HL-60 (cell line): ENCODE data around the gene OR8S1.

Source experiments
- DNase-seq, 2 experiments: peaks; one replicate each; pipeline ENCODE4 v3.0.0-alpha.2; 2010 to 2020; ENCODE audit warnings: low read depth in 1 of 2, low spot score in 1 of 2
- H3K27ac ChIP-seq: fragments of 250-450 bp; sonication (Bioruptor Pico); replicated peaks from 2 replicates; pipeline ENCODE4 v1.5.1; 2020; ENCODE audit warnings: mild to moderate bottlenecking, moderate library complexity
- H3K27me3 ChIP-seq: fragments of 250-450 bp; sonication (Bioruptor Pico); 2 replicates; pipeline ENCODE4 v1.5.1; 2021; ENCODE audit warnings: mild to moderate bottlenecking, moderate library complexity; ENCODE audit not compliant: insufficient read depth, poor library complexity, severe bottlenecking
- H3K4me3 ChIP-seq: replicated peaks from 2 replicates; pipeline ENCODE4 v1.5.1; 2011; ENCODE audit warnings: mild to moderate bottlenecking, control low read depth, low read length; ENCODE audit not compliant: insufficient read depth
- CTCF ChIP-seq: IDR thresholded peaks from one replicate; pipeline ENCODE4 v1.5.1; 2011; ENCODE audit warnings: low read length, control low read depth, inconsistent platforms; ENCODE audit not compliant: insufficient read depth
- GABPA ChIP-seq: IDR thresholded peaks from 2 replicates; pipeline ENCODE4 v1.6.1; 2012; ENCODE audit warnings: low read depth
- POLR2AphosphoS5 ChIP-seq: IDR thresholded peaks from 2 replicates; pipeline ENCODE4 v1.6.1; 2012; ENCODE audit warnings: low read depth
- REST ChIP-seq: IDR thresholded peaks from 2 replicates; pipeline ENCODE4 v1.6.1; 2012; ENCODE audit warnings: low read depth; ENCODE audit not compliant: insufficient replicate concordance
- SPI1 ChIP-seq: IDR thresholded peaks from 2 replicates; pipeline ENCODE4 v1.6.1; 2012; ENCODE audit warnings: low read depth, mild to moderate bottlenecking, borderline replicate concordance
- long read RNA-seq: library from polyadenylated mRNA; unstranded; transcript quantifications from one replicate; pipeline ENCODE4 v2.0.0, GENCODE V29; 2020

The OR8S1 gene
- long read RNA-seq, result 0 reads

GRCh38 chr12:48525332-48525731, at the start of gene OR8S1:
TSS of gene OR8S1 (plus strand) at chr12:48525632. CDS start at chr12:48525632, 0 bp downstream.
- TF ChIP-seq SPI1 (no peak), GABPA (no peak), REST (no peak), CTCF (no peak), POLR2AphosphoS5 (no peak)
- H3K27me3 ChIP-seq, result no peaks in the 10 kb centered on the region
- no peak for DNase-seq
- H3K4me3 ChIP-seq, result no peak within 1 kb of the TSS
- H3K27ac ChIP-seq, result no peak within 1 kb of the TSS

GRCh38 chr12:48482198-48482597, 43.2 kb upstream of the OR8S1 start, which contains the start of gene C12orf54:
TSS of gene C12orf54 (plus strand) at chr12:48482498. CDS start at chr12:48483297, 799 bp downstream.
- no peak for TF ChIP-seq POLR2AphosphoS5
- TF ChIP-seq GABPA, result no peak
- TF ChIP-seq SPI1, result no peak
- TF ChIP-seq CTCF, result no peak
- TF ChIP-seq REST, result no peak
- no peak within 1 kb of the TSS for H3K4me3 ChIP-seq
- no peak for DNase-seq
- no peaks in the 10 kb centered on the region for H3K27me3 ChIP-seq
- no peak within 1 kb of the TSS for H3K27ac ChIP-seq

- Histone ChIP-seq H3K27me3 (no peaks in the 10 kb centered on the region), H3K4me3 (no peak overlapping the region), H3K27ac (no peak overlapping the region)
- DNase-seq, result no peak
- TF ChIP-seq REST (no peak), SPI1 (no peak), GABPA (no peak), POLR2AphosphoS5 (no peak), CTCF (no peak)
These were observed 42.5 kb upstream of the OR8S1 start for GRCh38 chr12:48482930-48483329.
